ENCODE data around the gene LUC7L.

DNA sequence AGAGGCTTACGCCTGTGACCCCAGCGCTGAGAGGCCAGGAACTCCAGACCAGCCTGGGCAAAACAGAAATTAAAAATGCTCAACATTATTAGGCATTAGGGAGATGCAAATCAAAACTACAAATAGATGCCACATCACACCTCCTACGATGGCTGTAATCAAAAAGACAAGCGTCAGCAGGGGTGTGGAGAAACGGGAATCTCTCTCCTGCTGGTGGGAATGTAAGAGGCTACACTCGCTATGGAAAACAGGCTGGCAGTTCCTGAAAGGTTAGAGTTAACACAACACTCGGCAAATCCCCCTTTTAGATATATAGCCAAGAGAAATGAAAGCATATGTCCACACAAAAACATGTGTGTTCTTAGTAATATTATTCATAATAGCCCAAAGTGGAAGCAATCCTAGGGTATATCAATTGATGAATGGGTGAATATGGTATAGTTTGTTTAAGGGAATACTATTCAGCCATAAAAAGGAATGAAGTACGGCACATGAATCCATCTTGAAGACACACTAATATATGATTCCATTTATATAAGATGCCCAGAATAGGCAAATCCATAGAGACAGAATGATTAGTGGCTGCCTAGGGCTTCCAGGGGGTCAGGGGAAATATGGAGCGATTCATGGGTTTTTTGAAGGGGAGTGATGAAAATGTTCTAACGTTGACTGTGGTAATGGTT lies 88.9 kb downstream of the LUC7L start:
- TF ChIP-seq CTCF (IDR thresholded peaks at IDR 0.05) (no peak), CEBPB (IDR thresholded peaks at IDR 0.05) (no peak)
